Neural cell (in vitro differentiated cells): ENCODE measurements around the gene ZNF384.

Experiments
- POLR2AphosphoS5 ChIP-seq: IDR thresholded peaks from 2 replicates; pipeline ENCODE4 v1.6.1; 2012
- TF ChIP-seq, protein P1 (sequence below): fragments of 450-650 bp; IDR thresholded peaks from 2 replicates; pipeline ENCODE4 v1.5.1; 2014; ENCODE audit warnings: antibody characterized with exemption, mild to moderate bottlenecking, moderate library complexity; ENCODE audit not compliant: poor library complexity, severe bottlenecking
- TF ChIP-seq, protein P2 (sequence below): IDR thresholded peaks from 2 replicates; pipeline ENCODE4 v1.6.1; 2012; ENCODE audit warnings: borderline replicate concordance

DNA sequence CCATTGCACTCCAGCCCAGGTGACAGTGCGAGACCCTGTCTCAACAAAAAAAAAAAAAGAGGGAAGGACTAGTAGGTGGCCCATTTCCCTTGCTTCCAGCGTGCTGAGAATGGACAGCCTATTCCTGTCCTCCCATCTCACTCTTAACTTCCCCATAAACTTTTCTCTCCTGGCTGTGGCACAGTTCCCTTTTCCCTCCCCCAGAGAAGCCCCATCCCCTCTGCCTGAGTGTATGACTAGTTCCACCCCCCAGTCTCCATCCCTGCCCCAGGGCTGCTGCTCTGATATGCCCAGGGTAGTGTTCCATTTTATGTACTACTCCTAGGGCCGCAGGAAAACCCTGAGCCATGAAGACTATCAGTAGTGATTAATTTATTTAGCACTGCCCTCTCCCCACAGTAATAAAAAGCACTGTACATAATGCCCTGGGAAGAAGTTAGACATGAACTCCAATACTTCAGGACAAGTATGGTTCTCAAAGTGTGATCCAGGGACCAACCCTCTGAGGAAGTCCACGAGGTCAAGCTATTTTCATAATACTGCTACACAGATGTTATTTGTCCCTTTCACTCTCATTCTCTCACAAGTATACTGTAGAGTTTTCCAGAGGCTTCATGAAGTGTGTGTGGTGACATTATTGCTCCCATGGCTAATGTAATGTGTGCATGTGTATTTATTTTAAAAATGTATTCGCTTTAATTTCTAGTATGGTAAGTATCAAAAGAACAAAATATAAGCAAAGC lies 70.5 kb downstream of the ZNF384 start:
- TF ChIP-seq, protein P1, sequence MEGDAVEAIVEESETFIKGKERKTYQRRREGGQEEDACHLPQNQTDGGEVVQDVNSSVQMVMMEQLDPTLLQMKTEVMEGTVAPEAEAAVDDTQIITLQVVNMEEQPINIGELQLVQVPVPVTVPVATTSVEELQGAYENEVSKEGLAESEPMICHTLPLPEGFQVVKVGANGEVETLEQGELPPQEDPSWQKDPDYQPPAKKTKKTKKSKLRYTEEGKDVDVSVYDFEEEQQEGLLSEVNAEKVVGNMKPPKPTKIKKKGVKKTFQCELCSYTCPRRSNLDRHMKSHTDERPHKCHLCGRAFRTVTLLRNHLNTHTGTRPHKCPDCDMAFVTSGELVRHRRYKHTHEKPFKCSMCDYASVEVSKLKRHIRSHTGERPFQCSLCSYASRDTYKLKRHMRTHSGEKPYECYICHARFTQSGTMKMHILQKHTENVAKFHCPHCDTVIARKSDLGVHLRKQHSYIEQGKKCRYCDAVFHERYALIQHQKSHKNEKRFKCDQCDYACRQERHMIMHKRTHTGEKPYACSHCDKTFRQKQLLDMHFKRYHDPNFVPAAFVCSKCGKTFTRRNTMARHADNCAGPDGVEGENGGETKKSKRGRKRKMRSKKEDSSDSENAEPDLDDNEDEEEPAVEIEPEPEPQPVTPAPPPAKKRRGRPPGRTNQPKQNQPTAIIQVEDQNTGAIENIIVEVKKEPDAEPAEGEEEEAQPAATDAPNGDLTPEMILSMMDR, result no peak
- no peak for TF ChIP-seq POLR2AphosphoS5
- TF ChIP-seq, protein P2, sequence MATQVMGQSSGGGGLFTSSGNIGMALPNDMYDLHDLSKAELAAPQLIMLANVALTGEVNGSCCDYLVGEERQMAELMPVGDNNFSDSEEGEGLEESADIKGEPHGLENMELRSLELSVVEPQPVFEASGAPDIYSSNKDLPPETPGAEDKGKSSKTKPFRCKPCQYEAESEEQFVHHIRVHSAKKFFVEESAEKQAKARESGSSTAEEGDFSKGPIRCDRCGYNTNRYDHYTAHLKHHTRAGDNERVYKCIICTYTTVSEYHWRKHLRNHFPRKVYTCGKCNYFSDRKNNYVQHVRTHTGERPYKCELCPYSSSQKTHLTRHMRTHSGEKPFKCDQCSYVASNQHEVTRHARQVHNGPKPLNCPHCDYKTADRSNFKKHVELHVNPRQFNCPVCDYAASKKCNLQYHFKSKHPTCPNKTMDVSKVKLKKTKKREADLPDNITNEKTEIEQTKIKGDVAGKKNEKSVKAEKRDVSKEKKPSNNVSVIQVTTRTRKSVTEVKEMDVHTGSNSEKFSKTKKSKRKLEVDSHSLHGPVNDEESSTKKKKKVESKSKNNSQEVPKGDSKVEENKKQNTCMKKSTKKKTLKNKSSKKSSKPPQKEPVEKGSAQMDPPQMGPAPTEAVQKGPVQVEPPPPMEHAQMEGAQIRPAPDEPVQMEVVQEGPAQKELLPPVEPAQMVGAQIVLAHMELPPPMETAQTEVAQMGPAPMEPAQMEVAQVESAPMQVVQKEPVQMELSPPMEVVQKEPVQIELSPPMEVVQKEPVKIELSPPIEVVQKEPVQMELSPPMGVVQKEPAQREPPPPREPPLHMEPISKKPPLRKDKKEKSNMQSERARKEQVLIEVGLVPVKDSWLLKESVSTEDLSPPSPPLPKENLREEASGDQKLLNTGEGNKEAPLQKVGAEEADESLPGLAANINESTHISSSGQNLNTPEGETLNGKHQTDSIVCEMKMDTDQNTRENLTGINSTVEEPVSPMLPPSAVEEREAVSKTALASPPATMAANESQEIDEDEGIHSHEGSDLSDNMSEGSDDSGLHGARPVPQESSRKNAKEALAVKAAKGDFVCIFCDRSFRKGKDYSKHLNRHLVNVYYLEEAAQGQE, result no peak
